ENCODE results near the gene DOHH.

DNA sequence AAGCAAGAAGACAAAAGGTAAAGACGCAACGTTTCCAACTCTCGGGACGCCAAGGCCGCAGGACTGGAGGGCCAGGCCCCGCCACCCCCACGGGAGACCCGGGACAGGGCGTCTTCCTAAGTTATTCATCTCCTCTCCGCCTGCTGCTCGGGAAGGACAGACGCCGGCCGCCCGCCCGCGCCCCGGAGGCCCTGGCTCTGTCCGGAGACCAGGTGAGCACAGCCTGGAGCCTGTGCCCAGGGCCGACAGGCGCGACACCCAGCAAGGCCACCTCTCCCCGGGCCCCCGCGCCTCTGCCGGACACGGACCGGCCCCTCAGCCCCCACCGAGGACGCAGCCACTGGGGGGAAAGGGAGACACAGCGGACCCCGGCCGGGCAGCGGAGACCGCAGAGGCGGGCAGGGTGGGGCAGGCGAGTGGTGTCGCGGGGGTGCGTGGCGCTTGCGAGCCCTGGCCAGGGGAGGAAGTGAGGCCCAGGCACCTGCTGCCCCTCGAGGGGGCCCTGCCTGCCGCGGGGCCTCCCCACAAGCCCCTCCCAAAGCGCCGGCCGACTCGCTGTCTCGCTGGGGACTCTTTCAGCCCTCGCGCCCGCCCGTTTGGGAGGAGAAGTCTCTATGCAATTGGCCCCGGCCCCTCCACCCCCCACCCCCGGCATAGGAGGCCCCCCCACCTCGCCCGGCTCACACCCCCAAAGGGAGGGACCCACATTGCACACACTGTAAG, 37.3 kb downstream of the DOHH start:
- TF ChIP-seq, protein P1, sequence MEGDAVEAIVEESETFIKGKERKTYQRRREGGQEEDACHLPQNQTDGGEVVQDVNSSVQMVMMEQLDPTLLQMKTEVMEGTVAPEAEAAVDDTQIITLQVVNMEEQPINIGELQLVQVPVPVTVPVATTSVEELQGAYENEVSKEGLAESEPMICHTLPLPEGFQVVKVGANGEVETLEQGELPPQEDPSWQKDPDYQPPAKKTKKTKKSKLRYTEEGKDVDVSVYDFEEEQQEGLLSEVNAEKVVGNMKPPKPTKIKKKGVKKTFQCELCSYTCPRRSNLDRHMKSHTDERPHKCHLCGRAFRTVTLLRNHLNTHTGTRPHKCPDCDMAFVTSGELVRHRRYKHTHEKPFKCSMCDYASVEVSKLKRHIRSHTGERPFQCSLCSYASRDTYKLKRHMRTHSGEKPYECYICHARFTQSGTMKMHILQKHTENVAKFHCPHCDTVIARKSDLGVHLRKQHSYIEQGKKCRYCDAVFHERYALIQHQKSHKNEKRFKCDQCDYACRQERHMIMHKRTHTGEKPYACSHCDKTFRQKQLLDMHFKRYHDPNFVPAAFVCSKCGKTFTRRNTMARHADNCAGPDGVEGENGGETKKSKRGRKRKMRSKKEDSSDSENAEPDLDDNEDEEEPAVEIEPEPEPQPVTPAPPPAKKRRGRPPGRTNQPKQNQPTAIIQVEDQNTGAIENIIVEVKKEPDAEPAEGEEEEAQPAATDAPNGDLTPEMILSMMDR (IDR thresholded peaks at IDR 0.05): no peak
- no peak for TF ChIP-seq POLR2A (IDR thresholded peaks at IDR 0.05)
